ENCODE data around the gene LBX1. TPM values are rescaled to one million over a fixed set of nuclear protein-coding genes. Genes with fewer than 3 reads are reported as not detected.
A peak's percentile ranks its signal among the peaks of the same experiment; 100 is the strongest.

The LBX1 gene
- total RNA-seq, 4 donors from 2014 or later: 0.60 TPM; not detected in 3

GRCh38 chr10:101231912-101232689 is 2.8 kb upstream of the LBX1 start:
- no peak overlapping the region for H3K4me3 ChIP-seq
- H3K4me1 ChIP-seq: peaks cover 0 to 44% (median 22%) of the 10 kb centered on the region in 4 donors
- 23 to 27% methylated on average over 12 of the region's 12 CpGs for WGBS, 2 donors
- peaks cover 0 to 6% (median 0%) of the 10 kb centered on the region in 4 donors for H3K9me3 ChIP-seq
- no peaks in the 10 kb centered on the region for H3K36me3 ChIP-seq
- peaks cover 9 to 99% of the 10 kb centered on the region in 2 donors for H3K27me3 ChIP-seq
- H3K27ac ChIP-seq: no peak overlapping the region
- TF ChIP-seq POLR2A (IDR thresholded peaks at IDR 0.05): no peak
- TF ChIP-seq CTCF (IDR thresholded peaks at IDR 0.05): no peak
- TF ChIP-seq EP300 (IDR thresholded peaks at IDR 0.05): no peak
- no peak for DNase-seq (ENCODE audit: low spot score in 2 of 2)

- no peak for DNase-seq (ENCODE audit: low spot score in 2 of 2)
- TF ChIP-seq CTCF (IDR thresholded peaks at IDR 0.05) (no peak), EP300 (IDR thresholded peaks at IDR 0.05) (no peak), POLR2A (IDR thresholded peaks at IDR 0.05) (no peak)
- WGBS, 2 donors: 63 to 75% methylated on average over 7 of the region's 7 CpGs
- Histone ChIP-seq H3K9me3 (no peaks in the 10 kb centered on the region), H3K4me3 (no peak overlapping the region), H3K4me1 (peaks cover 0 to 44% (median 30%) of the 10 kb centered on the region in 4 donors), H3K36me3 (no peaks in the 10 kb centered on the region), H3K27me3 (peaks cover 4 to 99% of the 10 kb centered on the region in 2 donors), H3K27ac (no peak overlapping the region)
Measured at GRCh38 chr10:101231092-101231491, 1.8 kb upstream of the LBX1 start.

GRCh38 chr10:101230183-101230917 is 1.1 kb upstream of the LBX1 start:
- Histone ChIP-seq H3K4me3 (peak overlapping the region in 1 of 4 donors; percentile 26), H3K36me3 (no peaks in the 10 kb centered on the region), H3K27ac (no peak overlapping the region), H3K4me1 (peaks cover 0 to 51% (median 37%) of the 10 kb centered on the region in 4 donors), H3K9me3 (no peaks in the 10 kb centered on the region), H3K27me3 (peaks cover 4 to 99% of the 10 kb centered on the region in 2 donors)
- TF ChIP-seq EP300 (IDR thresholded peaks at IDR 0.05) (no peak), POLR2A (IDR thresholded peaks at IDR 0.05) (no peak), CTCF (IDR thresholded peaks at IDR 0.05) (no peak)
- DNase-seq (ENCODE audit: low spot score in 2 of 2): no peak
- 8 to 23% methylated on average over 9 to 26 of the region's 31 CpGs for WGBS, 2 donors

GRCh38 chr10:101228966-101229265 is 347 bp downstream of the LBX1 start:
- Histone ChIP-seq H3K9me3 (no peaks in the 10 kb centered on the region), H3K27me3 (peaks cover 6 to 99% of the 10 kb centered on the region in 2 donors), H3K27ac (no peak overlapping the region), H3K36me3 (no peaks in the 10 kb centered on the region), H3K4me1 (peaks cover 0 to 65% (median 45%) of the 10 kb centered on the region in 4 donors), H3K4me3 (peak overlapping the region in 1 of 4 donors; percentile 26)
- DNase-seq (ENCODE audit: low spot score in 2 of 2): no peak
- TF ChIP-seq CTCF (IDR thresholded peaks at IDR 0.05) (no peak), EP300 (IDR thresholded peaks at IDR 0.05) (no peak)
- 1 to 2% methylated on average over 19 to 34 of the region's 34 CpGs for WGBS, 2 donors
